Measurements from ENCODE around the gene L3MBTL3.

Gene L3MBTL3

GRCh38 chr6:130176378-130176777 is 158.0 kb downstream of the L3MBTL3 start:
- TF ChIP-seq CTCF (conservative IDR thresholded peaks at IDR 0.05; ENCODE audit: low read depth, low read length): no peak
- no peak overlapping the region for H3K4me3 ChIP-seq (ENCODE audit: low read length)

GRCh38 chr6:130178692-130179091 is 160.3 kb downstream of the L3MBTL3 start:
- DNase-seq (ENCODE audit: low read depth): peak; percentile 73
- no peak for TF ChIP-seq CTCF (conservative IDR thresholded peaks at IDR 0.05; ENCODE audit: low read depth, low read length)
- no peak overlapping the region for H3K4me3 ChIP-seq (ENCODE audit: low read length)

More at GRCh38 chr6:130176378-130176777, 158.0 kb downstream of the L3MBTL3 start:
- no peak for DNase-seq (ENCODE audit: low read depth)

GRCh38 chr6:130182466-130182865 is 164.1 kb downstream of the L3MBTL3 start:
- no peak for TF ChIP-seq CTCF (conservative IDR thresholded peaks at IDR 0.05; ENCODE audit: low read depth, low read length)
- H3K4me3 ChIP-seq (ENCODE audit: low read length): no peak overlapping the region
- no peak for DNase-seq (ENCODE audit: low read depth)

GRCh38 chr6:130183271-130184222 is 165.2 kb downstream of the L3MBTL3 start:
- H3K4me3 ChIP-seq (ENCODE audit: low read length): no peak overlapping the region
- no peak for DNase-seq (ENCODE audit: low read depth)
- no peak for TF ChIP-seq CTCF (conservative IDR thresholded peaks at IDR 0.05; ENCODE audit: low read depth, low read length)

GRCh38 chr6:130185658-130186057 is 167.3 kb downstream of the L3MBTL3 start:
- no peak for DNase-seq (ENCODE audit: low read depth)
- H3K4me3 ChIP-seq (ENCODE audit: low read length): no peak overlapping the region
- no peak for TF ChIP-seq CTCF (conservative IDR thresholded peaks at IDR 0.05; ENCODE audit: low read depth, low read length)

GRCh38 chr6:130187335-130188206 is 169.2 kb downstream of the L3MBTL3 start:
- no peak for TF ChIP-seq CTCF (conservative IDR thresholded peaks at IDR 0.05; ENCODE audit: low read depth, low read length)
- DNase-seq (ENCODE audit: low read depth): no peak
- H3K4me3 ChIP-seq (ENCODE audit: low read length): no peak overlapping the region
